Tibial nerve (tissue), 4 donors: ENCODE data around the gene IPO4.

Experiments used
- CTCF ChIP-seq, 5 experiments: fragments of 200-600 bp in 3 of 5; fragments of 450-650 bp in 2 of 5; sonication (generic) in 3 of 5; IDR thresholded peaks; one replicate each; pipeline ENCODE4 v1.5.1; 2016 to 2019; ENCODE audit warnings: antibody characterized with exemption in 5 of 5, mild to moderate bottlenecking in 3 of 5, moderate library complexity in 2 of 5
- EP300 ChIP-seq, 2 donors: sonication (generic); formaldehyde crosslinking; IDR thresholded peaks; one replicate each; pipeline ENCODE4 v1.6.1; 2017; ENCODE audit warnings: antibody characterized with exemption in 2 of 2, mild to moderate bottlenecking in 1 of 2

- no peak for TF ChIP-seq CTCF (IDR thresholded peaks at IDR 0.05)
- no peak for TF ChIP-seq EP300 (IDR thresholded peaks at IDR 0.05)
Observed at GRCh38 chr14:24178399-24179178, 10.0 kb downstream of the IPO4 start.
